IMR-90 (cell line): ENCODE measurements around the gene TENM4. TPM values are rescaled to one million over a fixed set of nuclear protein-coding genes. Genes with fewer than 3 reads are reported as not detected.
A peak's percentile ranks its signal among the peaks of the same experiment; 100 is the strongest.

Experiments used
- ATAC-seq: fragments of 200-7000 bp; cut with Tn5 transposase; 2 replicates; pipeline ENCODE4 v1.9.1; 2020; ENCODE audit warnings: low read depth, mild to moderate bottlenecking, moderate library complexity
- BruUV-seq: library from RNA; stranded (reverse); fragments of 400-500 nt; replicated peaks from 2 replicates; lab custom pipeline; 2021; lab: Mats Ljungman, UMichigan
- CTCF ChIA-PET: fragments of 300-600 bp; formaldehyde crosslinking; extraction: SDS; loops from one replicate; lab custom pipeline; 2021; ENCODE audit warnings: antibody characterized with exemption; lab: Yijun Ruan, JAX
- POLR2A ChIA-PET: fragments of 300-600 bp; sonication (Branson Sonifier 250); formaldehyde crosslinking; loops from one replicate; lab custom pipeline; 2022; ENCODE audit warnings: antibody characterized with exemption; ENCODE audit not compliant: unreplicated experiment; lab: Charles Lee
- DNase-seq: peaks from one replicate; pipeline ENCODE4 v3.0.0; 2013
- H2AFZ ChIP-seq: replicated peaks from 2 replicates; pipeline ENCODE3; 2013; ENCODE audit warnings: low read length, mild to moderate bottlenecking; ENCODE audit not compliant: poor library complexity
- H2AK5ac ChIP-seq: 2 replicates; pipeline ENCODE4 v1.6.1; 2013; ENCODE audit warnings: low read depth, low read length, inconsistent platforms
- H2AK9ac ChIP-seq: replicated peaks from 2 replicates; pipeline ENCODE3; 2013; ENCODE audit warnings: mild to moderate bottlenecking, low read depth, low read length, moderate library complexity; ENCODE audit not compliant: poor library complexity
- H2BK120ac ChIP-seq: 2 replicates; pipeline ENCODE4 v1.6.1; 2013; ENCODE audit warnings: low read depth, low read length, inconsistent platforms
- H2BK15ac ChIP-seq: 3 replicates; pipeline ENCODE4 v1.6.1; 2013; ENCODE audit warnings: low read depth, low read length, inconsistent platforms
- H2BK20ac ChIP-seq: 2 replicates; pipeline ENCODE4 v1.6.1; 2013; ENCODE audit warnings: low read depth, mild to moderate bottlenecking, inconsistent platforms, low read length, moderate library complexity
- H2BK5ac ChIP-seq: 2 replicates; pipeline ENCODE4 v1.6.1; 2013; ENCODE audit warnings: mild to moderate bottlenecking, low read depth, low read length, inconsistent platforms; ENCODE audit not compliant: poor library complexity, severe bottlenecking
- H3K14ac ChIP-seq: replicated peaks from 2 replicates; pipeline ENCODE4 v1.6.1; 2013; ENCODE audit warnings: low read depth, low read length, inconsistent platforms
- H3K18ac ChIP-seq: 2 replicates; pipeline ENCODE4 v1.6.1; 2013; ENCODE audit warnings: low read depth, low read length, control low read depth
- H3K23ac ChIP-seq: 2 replicates; pipeline ENCODE4 v1.6.1; 2013; ENCODE audit warnings: low read depth, low read length, inconsistent platforms
- H3K27ac ChIP-seq: 2 replicates; pipeline ENCODE4 v1.5.1; 2013; ENCODE audit warnings: mild to moderate bottlenecking, control low read depth, low read length; ENCODE audit not compliant: insufficient read depth
- H3K27me3 ChIP-seq: 2 replicates; pipeline ENCODE4 v1.6.1; 2013; ENCODE audit warnings: low read length; ENCODE audit not compliant: control insufficient read depth, insufficient read depth
- H3K36me3 ChIP-seq: 2 replicates; pipeline ENCODE4 v1.6.1; 2013; ENCODE audit warnings: low read length, mixed read lengths; ENCODE audit not compliant: control insufficient read depth, insufficient read depth
- H3K4ac ChIP-seq: 2 replicates; pipeline ENCODE4 v1.6.1; 2013; ENCODE audit warnings: low read depth, low read length, inconsistent platforms
- H3K4me1 ChIP-seq: 2 replicates; pipeline ENCODE4 v1.6.1; 2013; ENCODE audit warnings: low read length, mixed read lengths; ENCODE audit not compliant: control insufficient read depth, insufficient read depth
- H3K4me2 ChIP-seq: 2 replicates; pipeline ENCODE4 v1.6.1; 2013; ENCODE audit warnings: low read depth, mild to moderate bottlenecking, control low read depth, low read length, moderate library complexity
- H3K4me3 ChIP-seq: 2 replicates; pipeline ENCODE4 v1.5.1; 2013; ENCODE audit warnings: low read depth, mild to moderate bottlenecking, control low read depth, low read length, moderate library complexity; ENCODE audit not compliant: insufficient read depth
- H3K56ac ChIP-seq: 2 replicates; pipeline ENCODE4 v1.6.1; 2013; ENCODE audit warnings: low read length, inconsistent platforms; ENCODE audit not compliant: insufficient read depth; ENCODE audit errors: extremely low read depth
- H3K79me1 ChIP-seq, 2 experiments: 2 replicates each; pipeline ENCODE4 v1.6.1; 2013; ENCODE audit warnings: low read length in 2 of 2, inconsistent platforms in 1 of 2, low read depth in 1 of 2
- H3K9ac ChIP-seq: 2 replicates; pipeline ENCODE4 v1.6.1; 2013; ENCODE audit warnings: low read depth, low read length, control low read depth
- H3K9me1 ChIP-seq: 2 replicates; pipeline ENCODE4 v1.6.1; 2013; ENCODE audit warnings: low read length, inconsistent platforms; ENCODE audit not compliant: insufficient read depth
- H3K9me3 ChIP-seq: 2 replicates; pipeline ENCODE4 v1.6.1; 2013; ENCODE audit warnings: low read length; ENCODE audit not compliant: control insufficient read depth, insufficient read depth
- H4K20me1 ChIP-seq: 2 replicates; pipeline ENCODE4 v1.6.1; 2013; ENCODE audit warnings: low read length, inconsistent platforms; ENCODE audit not compliant: insufficient read depth
- H4K5ac ChIP-seq: 2 replicates; pipeline ENCODE4 v1.6.1; 2013; ENCODE audit warnings: mild to moderate bottlenecking, low read depth, low read length, control low read depth
- H4K8ac ChIP-seq, 2 experiments: 2 replicates each; pipeline ENCODE4 v1.6.1; 2013; ENCODE audit warnings: low read depth in 2 of 2, low read length in 2 of 2, control low read depth in 1 of 2, inconsistent platforms in 1 of 2
- H4K91ac ChIP-seq: 2 replicates; pipeline ENCODE4 v1.6.1; 2013; ENCODE audit warnings: low read depth, low read length, inconsistent platforms; ENCODE audit not compliant: insufficient read depth
- CEBPB ChIP-seq: IDR thresholded peaks from 2 replicates; pipeline ENCODE4 v1.6.1; 2012; ENCODE audit warnings: low read depth, low read length, improper control_type of control experiment
- CHD1 ChIP-seq: IDR thresholded peaks from 2 replicates; pipeline ENCODE4 v1.6.1; 2012; ENCODE audit warnings: low read depth, low read length, improper control_type of control experiment
- FOS ChIP-seq: fragments of 150-350 bp; IDR thresholded peaks from 2 replicates; pipeline ENCODE4 v1.6.1; 2016; ENCODE audit warnings: low read depth, low read length
- MAFK ChIP-seq: IDR thresholded peaks from 2 replicates; pipeline ENCODE4 v1.6.1; 2012; ENCODE audit warnings: low read depth, low read length, improper control_type of control experiment
- MAZ ChIP-seq: IDR thresholded peaks from 2 replicates; pipeline ENCODE4 v1.6.1; 2012; ENCODE audit warnings: low read depth, mild to moderate bottlenecking, low read length, improper control_type of control experiment, moderate library complexity, borderline replicate concordance
- MXI1 ChIP-seq: IDR thresholded peaks from 2 replicates; pipeline ENCODE4 v1.6.1; 2012; ENCODE audit warnings: low read depth, mild to moderate bottlenecking, low read length, moderate library complexity, borderline replicate concordance
- NFE2L2 ChIP-seq: fragments of 150-350 bp; IDR thresholded peaks from 2 replicates; pipeline ENCODE4 v1.6.1; 2016; ENCODE audit warnings: low read depth, mild to moderate bottlenecking, low read length
- RAD21 ChIP-seq: IDR thresholded peaks from 2 replicates; pipeline ENCODE4 v1.6.1; 2012; ENCODE audit warnings: low read length, improper control_type of control experiment
- RCOR1 ChIP-seq: IDR thresholded peaks from 2 replicates; pipeline ENCODE4 v1.6.1; 2012; ENCODE audit warnings: mild to moderate bottlenecking, low read length, improper control_type of control experiment; ENCODE audit not compliant: insufficient replicate concordance
- RFX5 ChIP-seq: IDR thresholded peaks from 2 replicates; pipeline ENCODE4 v1.8.0; 2012; ENCODE audit warnings: low read depth, mild to moderate bottlenecking, low read length, moderate library complexity
- SMC3 ChIP-seq: fragments of 150-350 bp; IDR thresholded peaks from 2 replicates; pipeline ENCODE4 v1.6.1; 2016; ENCODE audit warnings: low read depth, mild to moderate bottlenecking, antibody characterized with exemption, low read length, moderate library complexity
- WGBS, 2 experiments: methylation state at CpG; one replicate each; pipeline versions ENCODE4 v1.1.5 to v1.1.7; 2013; ENCODE audit warnings: missing lambda C conversion rate in 2 of 2; ENCODE audit not compliant: insufficient read length in 1 of 2; ENCODE audit errors: extremely low coverage in 2 of 2; 5-methylcytosine and 5-hydroxymethylcytosine counted together
- dilution Hi-C: fragments of 300-500 bp; cut with HindIII; formaldehyde crosslinking; loops from one replicate; pipeline ENCODE4 v1.14.3; 2018; ENCODE audit warnings: low sequenced_read_pairs; ENCODE audit not compliant: unreplicated experiment
- in situ Hi-C: fragments of 300-500 bp; cut with MboI; formaldehyde crosslinking; loops from 3 replicates; pipeline ENCODE4 v1.14.3; 2019; ENCODE audit warnings: low sequenced_read_pairs, inconsistent platforms, mixed read lengths
- intact Hi-C: fragments of 100-400 bp; cut with micrococcal nuclease; formaldehyde crosslinking; loops from 2 replicates; pipeline ENCODE4 v1.10.0; 2022
- polyA plus RNA-seq, 3 experiments: library from polyadenylated mRNA; depleted of rRNA; stranded (reverse); fragments of >200 nt; gene quantifications; 2 replicates each; pipeline ENCODE4 v1.2.3, GENCODE V29; 2012; ENCODE audit warnings: low replicate concordance in 1 of 3
- total RNA-seq: library from RNA; depleted of rRNA; stranded (reverse); fragments of >200 nt; gene quantifications from 2 replicates; pipeline ENCODE4 v1.2.3, GENCODE V29; 2012
- TF ChIP-seq, protein P1 (sequence below): fragments of 150-350 bp; IDR thresholded peaks from 2 replicates; pipeline ENCODE4 v1.6.1; 2017; ENCODE audit warnings: mild to moderate bottlenecking, antibody characterized with exemption, low read length, low read depth
- TF ChIP-seq, protein P2 (sequence below): conservative IDR thresholded peaks from 2 replicates; pipeline ENCODE4 v1.5.1; 2012; ENCODE audit warnings: mild to moderate bottlenecking, low read depth, low read length, improper control_type of control experiment
- TF ChIP-seq, protein P3 (sequence below): fragments of 150-350 bp; IDR thresholded peaks from 2 replicates; pipeline ENCODE4 v1.6.1; 2016; ENCODE audit warnings: low read depth, mild to moderate bottlenecking, low read length, moderate library complexity, borderline replicate concordance

Gene TENM4
- total and polyA plus RNA-seq, 2 of the 4 experiments (the other 2 are of a cell fraction) = 7.4 to 9.0 TPM

DNA sequence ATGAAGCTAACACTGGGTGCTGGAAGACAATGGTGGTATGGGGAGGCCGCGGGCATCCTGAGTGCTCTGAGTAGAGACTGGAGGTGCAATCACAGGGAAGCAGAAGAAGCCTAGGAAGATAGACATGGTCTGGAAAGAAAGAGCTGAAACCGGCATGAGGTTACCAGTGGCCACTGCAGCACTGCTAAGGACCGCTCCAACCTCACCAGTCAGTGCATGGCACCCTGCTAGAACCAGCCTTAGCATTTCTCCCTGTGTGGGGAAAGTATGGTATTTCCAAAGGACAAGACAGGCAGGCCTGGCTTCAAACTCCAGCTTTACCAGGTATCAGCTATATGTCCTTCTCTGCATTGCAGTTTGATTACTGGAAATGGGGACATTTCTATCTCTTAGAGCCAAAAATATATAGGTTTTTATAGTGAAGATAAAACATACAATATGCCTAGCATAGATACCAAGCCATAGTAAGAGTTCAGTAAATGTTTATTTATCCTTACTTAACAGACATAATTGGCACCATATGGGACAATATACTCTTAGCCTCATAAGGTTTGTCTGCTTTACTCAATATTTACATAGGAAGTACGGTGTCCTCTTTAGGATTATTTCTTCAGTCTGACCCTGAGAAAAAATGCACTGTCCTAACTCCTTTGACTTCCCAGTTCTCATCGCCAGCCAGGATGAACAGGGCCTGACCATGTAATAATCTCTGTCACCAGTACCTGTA, 231.1 kb downstream of the TENM4 start:
- Histone ChIP-seq H3K56ac (no peak overlapping the region), H4K5ac (no peak overlapping the region), H2AK5ac (no peak overlapping the region; the same call in 1 of the 2 replicates), H2BK120ac (no peak overlapping the region), H3K4me3 (no peak overlapping the region), H2BK20ac (no peak overlapping the region), H4K91ac (no peak overlapping the region), H2BK5ac (no peak overlapping the region), H3K9me3 (no peaks in the 10 kb centered on the region), H3K23ac (no peak overlapping the region), H3K4ac (no peak overlapping the region), H2AFZ (no peak overlapping the region), H3K18ac (no peak overlapping the region), H4K8ac (no peak overlapping the region), H3K4me2 (no peak overlapping the region), H3K9ac (no peak overlapping the region), H3K27ac (no peak overlapping the region), H3K14ac (no peak overlapping the region), H4K20me1 (no peaks in the 10 kb centered on the region), H3K9me1 (peaks cover 9% of the 10 kb centered on the region; the same call in 1 of the 2 replicates), H3K27me3 (no peaks in the 10 kb centered on the region), H2BK15ac (no peak overlapping the region), H2AK9ac (no peak overlapping the region), H3K36me3 (no peaks in the 10 kb centered on the region), H3K79me1 (no peaks in the 10 kb centered on the region; a peak in 1 of 4 replicates), H3K4me1 (no peaks in the 10 kb centered on the region; the same call in 1 of the 2 replicates)
- no peak; the same call in 1 of the 2 replicates for ATAC-seq
- in situ Hi-C loops = no loop called here
- WGBS, 2 experiments = no CpG with 5 or more reads among the region's 6 CpGs
- TF ChIP-seq RFX5 (no peak), CHD1 (no peak), MXI1 (no peak), SMC3 (no peak), CEBPB (no peak), FOS (no peak), RAD21 (no peak), NFE2L2 (no peak), MAFK (no peak), MAZ (no peak), RCOR1 (no peak)
- TF ChIP-seq, protein P1, sequence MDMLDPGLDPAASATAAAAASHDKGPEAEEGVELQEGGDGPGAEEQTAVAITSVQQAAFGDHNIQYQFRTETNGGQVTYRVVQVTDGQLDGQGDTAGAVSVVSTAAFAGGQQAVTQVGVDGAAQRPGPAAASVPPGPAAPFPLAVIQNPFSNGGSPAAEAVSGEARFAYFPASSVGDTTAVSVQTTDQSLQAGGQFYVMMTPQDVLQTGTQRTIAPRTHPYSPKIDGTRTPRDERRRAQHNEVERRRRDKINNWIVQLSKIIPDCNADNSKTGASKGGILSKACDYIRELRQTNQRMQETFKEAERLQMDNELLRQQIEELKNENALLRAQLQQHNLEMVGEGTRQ = no peak
- TF ChIP-seq, protein P2, sequence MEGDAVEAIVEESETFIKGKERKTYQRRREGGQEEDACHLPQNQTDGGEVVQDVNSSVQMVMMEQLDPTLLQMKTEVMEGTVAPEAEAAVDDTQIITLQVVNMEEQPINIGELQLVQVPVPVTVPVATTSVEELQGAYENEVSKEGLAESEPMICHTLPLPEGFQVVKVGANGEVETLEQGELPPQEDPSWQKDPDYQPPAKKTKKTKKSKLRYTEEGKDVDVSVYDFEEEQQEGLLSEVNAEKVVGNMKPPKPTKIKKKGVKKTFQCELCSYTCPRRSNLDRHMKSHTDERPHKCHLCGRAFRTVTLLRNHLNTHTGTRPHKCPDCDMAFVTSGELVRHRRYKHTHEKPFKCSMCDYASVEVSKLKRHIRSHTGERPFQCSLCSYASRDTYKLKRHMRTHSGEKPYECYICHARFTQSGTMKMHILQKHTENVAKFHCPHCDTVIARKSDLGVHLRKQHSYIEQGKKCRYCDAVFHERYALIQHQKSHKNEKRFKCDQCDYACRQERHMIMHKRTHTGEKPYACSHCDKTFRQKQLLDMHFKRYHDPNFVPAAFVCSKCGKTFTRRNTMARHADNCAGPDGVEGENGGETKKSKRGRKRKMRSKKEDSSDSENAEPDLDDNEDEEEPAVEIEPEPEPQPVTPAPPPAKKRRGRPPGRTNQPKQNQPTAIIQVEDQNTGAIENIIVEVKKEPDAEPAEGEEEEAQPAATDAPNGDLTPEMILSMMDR = no peak
- TF ChIP-seq, protein P3, sequence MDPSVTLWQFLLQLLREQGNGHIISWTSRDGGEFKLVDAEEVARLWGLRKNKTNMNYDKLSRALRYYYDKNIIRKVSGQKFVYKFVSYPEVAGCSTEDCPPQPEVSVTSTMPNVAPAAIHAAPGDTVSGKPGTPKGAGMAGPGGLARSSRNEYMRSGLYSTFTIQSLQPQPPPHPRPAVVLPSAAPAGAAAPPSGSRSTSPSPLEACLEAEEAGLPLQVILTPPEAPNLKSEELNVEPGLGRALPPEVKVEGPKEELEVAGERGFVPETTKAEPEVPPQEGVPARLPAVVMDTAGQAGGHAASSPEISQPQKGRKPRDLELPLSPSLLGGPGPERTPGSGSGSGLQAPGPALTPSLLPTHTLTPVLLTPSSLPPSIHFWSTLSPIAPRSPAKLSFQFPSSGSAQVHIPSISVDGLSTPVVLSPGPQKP = no peak
- dilution Hi-C loops = no loop called here
- CTCF ChIA-PET = no interaction called here
- POLR2A ChIA-PET = no interaction called here
- DNase-seq = peak; percentile 42
- BruUV-seq = no TSS peak
- intact Hi-C loops = no loop called here
